GM18502 (cell line): ENCODE measurements around the gene FADS3.

Experiments used
- ATAC-seq: cut with Tn5 transposase; IDR thresholded peaks from one replicate; pipeline ENCODE4 v1.9.1; 2021; ENCODE audit warnings: mild to moderate bottlenecking; ENCODE audit not compliant: unreplicated experiment, poor library complexity

FADS3 gene

DNA sequence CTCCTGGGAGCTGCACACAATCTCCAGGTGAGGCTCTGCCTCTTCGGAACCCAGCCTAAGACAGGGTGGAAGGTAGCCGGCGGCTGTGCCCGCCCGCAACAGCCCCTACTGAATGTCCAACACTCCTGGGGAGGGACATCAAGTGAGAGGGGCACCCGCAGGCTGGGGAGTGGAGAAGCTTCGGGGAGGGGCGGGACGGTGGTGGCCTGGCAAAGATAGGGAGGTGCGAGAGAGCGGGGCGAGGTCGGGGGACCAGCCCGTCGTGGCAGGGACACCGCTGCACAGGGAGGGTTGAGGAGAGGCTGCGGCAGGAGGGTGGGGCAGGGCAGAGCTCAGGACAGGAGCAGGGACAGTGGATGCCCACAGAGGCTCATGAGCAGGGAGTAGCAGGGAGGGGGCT lies 8.9 kb upstream of the FADS3 start:
- no peak for ATAC-seq

GRCh38 chr11:61899146-61899841 lies 7.9 kb upstream of the FADS3 start:
- peak; percentile 81 for ATAC-seq

DNA sequence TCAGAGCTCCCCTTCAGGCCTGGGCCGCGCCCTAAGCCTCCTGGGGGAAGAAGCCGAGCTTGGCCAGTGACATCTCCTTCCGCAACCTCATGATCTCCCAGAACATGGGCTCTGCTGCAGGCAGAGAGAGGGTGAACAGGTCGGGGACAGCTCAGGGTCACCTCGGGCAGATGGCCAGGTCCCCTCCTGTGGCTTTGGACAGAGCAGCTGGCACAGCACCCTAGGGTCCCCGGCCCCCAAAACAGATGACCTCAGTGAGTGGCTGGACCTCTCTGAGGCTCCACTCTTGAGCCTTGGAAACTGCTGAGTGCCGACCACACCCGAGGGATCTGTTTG lies 6.9 kb upstream of the FADS3 start:
- ATAC-seq, result no peak

GRCh38 chr11:61897387-61898246 lies 6.3 kb upstream of the FADS3 start:
- no peak for ATAC-seq

- no peak for ATAC-seq
Observed at GRCh38 chr11:61896665-61897386, 5.5 kb upstream of the FADS3 start.

DNA sequence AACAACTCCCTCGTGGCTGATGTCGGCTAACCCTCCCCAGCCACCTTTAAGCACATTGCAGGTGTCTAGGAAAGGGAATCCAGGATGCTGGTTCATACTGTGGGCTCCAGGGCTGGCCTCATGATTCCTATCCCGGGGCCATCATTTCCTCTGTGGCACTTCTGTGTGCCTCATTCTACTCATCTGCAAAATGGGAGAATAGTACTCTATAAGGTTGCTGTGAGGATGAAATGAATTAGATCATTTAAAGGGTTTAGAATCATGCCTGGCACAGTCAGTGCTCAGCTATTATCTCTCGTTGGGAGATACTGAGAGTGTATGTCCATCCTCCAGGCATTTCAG lies 4.3 kb upstream of the FADS3 start:
- ATAC-seq, result no peak

GRCh38 chr11:61895046-61895717 lies 3.8 kb upstream of the FADS3 start:
- ATAC-seq, result no peak

- no peak for ATAC-seq
Observed at GRCh38 chr11:61893981-61894380, 2.6 kb upstream of the FADS3 start.

DNA sequence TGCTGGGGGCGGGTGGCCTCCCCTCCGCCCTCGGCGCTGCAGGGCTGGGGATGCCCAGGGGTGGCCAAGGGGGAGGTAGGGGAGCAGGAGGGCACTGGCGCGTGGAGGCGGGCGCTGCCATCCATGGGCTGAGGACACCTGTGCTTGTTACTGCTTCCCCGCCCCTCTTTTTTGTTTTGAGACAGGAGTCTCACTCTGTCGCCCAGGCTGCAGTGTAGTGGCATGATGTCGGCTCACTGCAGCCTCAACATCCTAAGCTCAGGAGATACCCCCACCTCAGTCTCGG lies 683 bp upstream of the FADS3 start:
- peak; percentile 42 for ATAC-seq

DNA sequence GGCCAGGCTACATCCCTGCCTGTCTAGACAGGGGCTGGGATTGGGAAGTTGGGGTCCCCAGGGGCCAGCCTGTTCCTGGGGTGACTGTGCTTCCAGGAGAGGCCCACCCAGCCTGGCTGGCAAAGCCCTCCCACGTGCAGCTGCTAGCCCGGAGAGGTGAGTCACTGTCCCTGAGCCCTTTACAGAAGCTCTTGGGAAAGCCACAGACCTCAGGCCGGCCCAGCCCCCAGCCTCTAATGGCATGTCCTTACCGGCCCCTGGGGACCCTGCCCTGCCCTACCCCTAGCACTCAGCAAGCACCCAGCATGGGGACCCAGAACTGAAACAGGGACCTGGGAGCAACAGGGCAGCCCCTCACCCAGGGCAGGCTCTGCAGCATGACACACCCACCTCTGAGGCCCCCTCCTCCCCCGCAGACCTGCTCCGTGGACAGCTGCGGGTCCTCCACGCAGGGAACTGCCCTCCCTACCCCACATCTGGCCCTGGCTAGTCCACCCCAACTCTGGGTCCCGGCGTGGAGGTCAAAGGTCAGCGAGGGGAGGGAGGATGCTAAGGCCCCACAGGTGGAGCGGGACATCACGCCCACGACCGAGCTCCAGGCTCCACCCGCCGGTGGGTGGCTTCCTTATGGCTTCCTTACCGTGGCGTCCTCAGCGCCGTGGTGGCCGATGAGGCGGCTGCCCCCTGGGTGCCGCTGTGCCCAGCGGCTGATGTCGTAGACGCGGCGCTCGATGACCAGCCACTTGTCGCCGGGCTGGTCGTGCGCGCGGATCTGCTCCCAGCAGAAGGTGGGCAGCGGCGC lies 615 bp downstream of the FADS3 start:
- peak; percentile 31 for ATAC-seq

DNA sequence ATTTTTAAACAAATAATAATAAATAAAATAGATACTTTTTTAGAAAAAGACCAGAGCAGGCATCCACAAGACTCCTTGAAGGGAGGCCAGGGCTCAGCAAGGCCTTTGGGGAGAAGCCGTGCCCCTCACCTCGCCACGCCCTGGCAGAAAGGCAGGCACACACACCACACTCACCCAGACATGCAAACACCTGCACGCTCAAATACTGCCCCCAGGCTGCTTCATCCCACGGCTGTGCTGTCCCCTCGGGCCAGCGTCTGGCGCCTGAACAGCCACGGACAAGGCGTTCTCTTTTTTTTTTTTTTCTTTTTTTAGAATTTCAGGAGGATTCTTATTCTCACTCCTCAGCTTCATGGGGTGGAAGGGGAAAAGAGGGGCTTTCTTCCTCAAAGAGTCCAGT lies 1.5 kb downstream of the FADS3 start:
- ATAC-seq, result no peak

- ATAC-seq, result no peak
Observed at GRCh38 chr11:61888590-61888989, 2.8 kb downstream of the FADS3 start.

DNA sequence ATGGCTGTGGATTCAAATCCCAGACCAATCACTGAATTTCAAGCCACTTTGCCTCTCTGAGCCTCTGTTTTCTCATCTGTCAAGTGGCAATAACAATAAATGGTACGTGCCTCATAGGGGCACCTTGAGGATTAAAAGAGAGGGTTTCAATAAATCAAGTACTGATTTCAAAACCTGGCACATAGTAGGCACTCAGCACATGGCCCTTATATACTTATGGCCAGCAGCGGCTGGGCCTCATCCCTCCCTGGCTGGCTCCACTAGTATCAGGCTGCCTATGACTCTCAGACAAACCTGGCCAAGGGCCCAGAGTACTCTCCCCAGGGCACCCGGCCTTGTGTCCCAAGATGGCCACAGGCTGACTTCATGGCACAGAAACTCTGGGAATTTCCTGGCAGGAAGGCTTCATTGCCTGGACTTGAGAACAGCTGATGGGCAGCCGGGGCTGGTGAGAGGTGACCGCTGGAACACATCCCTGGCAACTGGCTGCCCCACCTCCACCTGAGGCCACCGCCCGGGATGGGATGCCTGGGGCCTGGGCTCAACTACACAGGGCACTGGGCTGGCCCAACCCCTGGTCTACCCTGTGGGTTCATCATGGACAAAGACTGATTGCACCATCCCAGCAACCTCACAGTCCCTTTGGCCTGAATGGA lies 3.4 kb downstream of the FADS3 start:
- no peak for ATAC-seq

GRCh38 chr11:61886643-61887042 lies 4.7 kb downstream of the FADS3 start:
- no peak for ATAC-seq

DNA sequence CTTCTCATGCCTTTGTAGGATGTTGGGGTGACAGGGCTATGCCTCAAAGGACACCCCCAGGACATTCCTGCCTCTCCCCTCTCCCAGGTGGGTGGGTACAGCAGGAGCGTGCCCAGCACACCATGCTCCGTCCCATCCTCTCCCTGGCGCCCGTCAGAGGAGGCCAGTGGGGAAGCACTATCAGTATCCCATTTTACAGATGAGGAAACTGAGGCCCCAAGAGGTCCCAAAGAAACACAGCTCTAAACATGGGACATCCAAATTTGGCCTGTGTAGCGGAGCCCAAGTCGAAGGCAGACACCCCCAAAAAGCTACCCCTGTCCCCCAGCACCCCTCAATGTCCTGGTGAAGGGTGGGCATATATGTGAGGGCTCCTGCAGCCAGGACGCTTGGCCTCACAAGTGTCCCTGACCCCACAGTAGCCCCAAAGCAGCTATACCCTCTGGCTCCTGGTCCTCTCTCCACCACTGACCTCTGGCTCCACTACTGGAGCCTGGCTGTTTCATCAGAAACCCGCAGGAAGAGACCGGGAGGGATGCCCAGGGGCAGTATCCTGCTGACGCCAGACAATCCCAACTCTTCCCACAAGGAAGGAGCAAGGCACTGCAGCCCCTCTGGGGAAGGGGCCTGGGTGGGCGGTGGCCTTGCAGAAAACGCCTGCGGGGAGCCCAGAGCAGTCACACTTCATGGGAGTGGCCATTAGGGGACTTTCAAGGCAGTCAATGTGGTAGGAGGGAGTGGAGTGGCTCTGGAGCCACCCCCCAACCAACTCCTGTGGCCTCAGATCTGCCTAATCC lies 5.4 kb downstream of the FADS3 start:
- ATAC-seq, result no peak

DNA sequence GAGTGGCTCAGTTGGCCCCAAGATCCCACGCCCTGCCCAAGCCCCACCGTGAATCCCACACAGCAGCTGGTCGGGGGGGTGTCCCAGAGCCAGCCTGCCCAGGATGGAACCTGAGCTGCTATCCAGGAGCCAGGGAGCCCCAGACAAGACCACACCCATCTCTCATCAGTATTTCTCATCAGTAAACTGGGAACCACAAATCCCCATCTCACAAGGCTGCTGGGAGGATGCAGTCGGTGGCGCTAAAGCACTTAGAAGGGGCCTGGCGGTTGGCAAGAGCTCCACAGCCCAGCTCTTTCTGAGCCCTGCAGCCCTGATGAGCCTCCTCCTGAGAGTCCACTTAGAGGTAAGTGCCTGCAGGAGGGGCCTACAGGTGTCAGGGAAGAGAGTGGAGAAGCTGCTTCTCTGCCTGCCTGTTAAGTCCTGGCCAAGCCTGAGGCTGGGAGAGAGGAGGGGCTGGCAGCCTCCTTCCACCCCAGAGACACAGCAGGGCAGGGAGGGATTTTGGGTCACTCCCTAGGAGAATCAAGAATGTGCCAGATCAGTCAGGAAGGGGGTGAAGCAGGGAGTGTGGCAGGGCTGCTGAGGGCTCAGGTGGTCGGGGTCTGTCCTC lies 6.1 kb downstream of the FADS3 start:
- ATAC-seq, result no peak

DNA sequence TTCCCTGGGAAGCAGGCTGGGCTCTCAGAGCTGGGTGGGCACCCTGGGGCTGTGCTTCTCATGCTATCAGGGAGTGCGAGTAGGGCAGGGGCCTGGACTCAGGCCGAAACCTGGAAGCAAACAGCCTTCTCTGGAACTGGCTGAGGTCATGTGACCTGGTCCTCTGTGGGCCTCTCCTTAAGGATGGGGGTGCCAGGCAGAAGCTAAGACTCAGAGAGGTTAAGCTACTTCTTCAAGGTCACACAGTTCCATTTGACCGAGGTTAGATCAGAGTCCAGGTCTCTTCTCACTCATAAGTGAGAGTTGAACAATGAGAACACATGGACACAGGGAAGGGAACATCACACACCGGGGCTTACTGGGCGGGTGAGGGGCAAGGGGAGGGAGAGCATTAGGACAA lies 7.4 kb downstream of the FADS3 start:
- ATAC-seq, result no peak

- ATAC-seq, result no peak
Observed at GRCh38 chr11:61883327-61883726, 8.0 kb downstream of the FADS3 start.

DNA sequence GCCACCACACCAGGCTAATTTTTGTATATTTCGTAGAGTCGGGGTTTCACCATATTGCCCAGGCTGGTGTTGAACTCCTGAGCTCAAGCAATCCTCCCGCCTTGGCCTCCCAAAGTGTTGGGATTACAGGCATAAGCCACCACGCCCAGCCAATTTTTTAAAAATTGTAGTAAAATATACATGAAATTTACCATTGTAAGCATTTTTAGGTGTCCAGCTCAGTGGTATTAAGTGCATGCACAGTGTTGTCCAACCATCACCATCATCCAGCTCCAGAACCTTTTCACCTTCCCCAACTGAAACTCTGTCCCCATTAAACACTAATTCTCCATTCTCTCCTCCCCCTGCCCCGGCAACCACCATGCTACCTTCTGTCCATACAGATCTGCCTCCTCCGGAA lies 8.5 kb downstream of the FADS3 start:
- ATAC-seq, result no peak
